HCT116 (cell line): ENCODE results near the gene ANKRD39.

ENCODE experiments used
- CTCF ChIP-seq, 3 experiments: fragments of 200-600 bp in 1 of 3; sonication (generic) in 1 of 3; IDR thresholded peaks in 2 of 3; conservative IDR thresholded peaks in 1 of 3; 2 replicates each; pipeline ENCODE4 v1.5.1; 2012 to 2017; ENCODE audit warnings: low read depth in 2 of 3, low read length in 2 of 3, antibody characterized with exemption in 1 of 3, borderline replicate concordance in 1 of 3, control low read depth in 1 of 3, mild to moderate bottlenecking in 1 of 3, mixed read lengths in 1 of 3, mixed run types in 1 of 3, moderate library complexity in 1 of 3; ENCODE audit not compliant: insufficient read depth in 1 of 3
- POLR2A ChIP-seq: IDR thresholded peaks from 2 replicates; pipeline ENCODE4 v1.7.0; 2011; ENCODE audit warnings: borderline replicate concordance; ENCODE audit not compliant: insufficient read depth, insufficient read length; ENCODE audit errors: extremely low read depth
- REST ChIP-seq: IDR thresholded peaks from 2 replicates; pipeline ENCODE4 v1.6.1; 2012; ENCODE audit warnings: low read depth
- SIN3A ChIP-seq: IDR thresholded peaks from 2 replicates; pipeline ENCODE4 v1.6.1; 2012; ENCODE audit warnings: low read depth
- TCF7L2 ChIP-seq: IDR thresholded peaks from 2 replicates; pipeline ENCODE4 v1.7.0; 2011; ENCODE audit warnings: borderline replicate concordance, inconsistent platforms; ENCODE audit not compliant: insufficient read depth, insufficient read length; ENCODE audit errors: extremely low read depth
- ZBTB33 ChIP-seq: IDR thresholded peaks from 2 replicates; pipeline ENCODE4 v1.6.1; 2011; ENCODE audit warnings: mild to moderate bottlenecking, low read length, moderate library complexity; ENCODE audit not compliant: insufficient replicate concordance; ENCODE audit errors: extremely low read depth

- TF ChIP-seq POLR2A (no peak), CTCF (IDR thresholded peaks at IDR 0.05 in 2 of 3, conservative IDR thresholded peaks at IDR 0.05 in 1 of 3; ENCODE audit: borderline replicate concordance in 1 of 3, insufficient read depth in 1 of 3, low read depth in 2 of 3, low read length in 2 of 3) (no peak), REST (no peak), TCF7L2 (no peak), SIN3A (no peak), ZBTB33 (no peak)
Observed at GRCh38 chr2:96878171-96878570, 20.4 kb upstream of the ANKRD39 start.
